GF-D8 (cell line): Measurements from ENCODE around the gene LONP2.
A peak's percentile ranks its signal among the peaks of the same experiment; 100 is the strongest.
"Not testable (repeated sequence)": the region's sequence is repeated elsewhere in the genome, so short reads cannot be mapped to it uniquely, and the experiment has no call there.

ENCODE experiments used
- DNase-seq: peaks from one replicate; lab custom pipeline; 2025; lab: John Stamatoyannopoulos, UW

LONP2 gene

GRCh38 chr16:48369765-48370164 lies 125.7 kb downstream of the LONP2 start:
- DNase-seq: no peak

- DNase-seq: no peak
Measured at GRCh38 chr16:48370229-48370628, 126.1 kb downstream of the LONP2 start.

GRCh38 chr16:48370668-48371392 lies 126.7 kb downstream of the LONP2 start:
- DNase-seq: not testable (repeated sequence)

- no peak for DNase-seq
Measured at GRCh38 chr16:48371393-48371780, 127.3 kb downstream of the LONP2 start.

- DNase-seq: no peak
Measured at GRCh38 chr16:48372744-48373143, 128.6 kb downstream of the LONP2 start.

- DNase-seq: no peak
Measured at GRCh38 chr16:48373258-48374029, 129.3 kb downstream of the LONP2 start.

GRCh38 chr16:48374255-48374654 lies 130.2 kb downstream of the LONP2 start:
- DNase-seq: no peak

- not testable (repeated sequence) for DNase-seq
Measured at GRCh38 chr16:48377301-48377700, 133.2 kb downstream of the LONP2 start.

- DNase-seq: no peak
Measured at GRCh38 chr16:48378276-48378675, 134.2 kb downstream of the LONP2 start.

- peak; percentile 71 for DNase-seq
Measured at GRCh38 chr16:48378836-48379235, 134.7 kb downstream of the LONP2 start.

- DNase-seq: no peak
Measured at GRCh38 chr16:48381201-48381600, 137.1 kb downstream of the LONP2 start.

- no peak for DNase-seq
Measured at GRCh38 chr16:48382131-48382530, 138.0 kb downstream of the LONP2 start.

GRCh38 chr16:48383009-48383876 lies 139.1 kb downstream of the LONP2 start:
- no peak for DNase-seq

GRCh38 chr16:48383877-48384519 lies 139.9 kb downstream of the LONP2 start:
- no peak for DNase-seq

- no peak for DNase-seq
Measured at GRCh38 chr16:48384520-48385252, 140.6 kb downstream of the LONP2 start.

GRCh38 chr16:48385253-48386150 lies 141.4 kb downstream of the LONP2 start, which contains the start of gene SIAH1:
Gene SIAH1 (minus strand): TSS chr16:48385413. CDS start chr16:48362428, 22,985 bp downstream.
- DNase-seq: peak; percentile 34

- no peak for DNase-seq
Measured at GRCh38 chr16:48386559-48387312, 142.6 kb downstream of the LONP2 start.

- DNase-seq: no peak
Measured at GRCh38 chr16:48392407-48392806, 148.3 kb downstream of the LONP2 start.
